T-helper 1 cell treated with Interleukin-12 subunit alpha and Interleukin-12 subunit beta and Interleukin-4 antibody, amounts not matched to agents 30 ng/mL and 1 ng/mL, for 36 hours (primary cell): ENCODE data around the gene FGFBP3. TPM values are rescaled to one million over a fixed set of nuclear protein-coding genes. Genes with fewer than 3 reads are reported as not detected.

Source experiments
- intact Hi-C: fragments of 100-400 bp; cut with micrococcal nuclease; formaldehyde crosslinking; loops from one replicate; pipeline ENCODE4 v1.15.1; 2024
- total RNA-seq: library from RNA; stranded (reverse); gene quantifications from 2 replicates; pipeline ENCODE4 v1.2.3, GENCODE V29; 2022

Gene FGFBP3
- total RNA-seq, 1 donor from 2014 or later, result 1.7 TPM

DNA sequence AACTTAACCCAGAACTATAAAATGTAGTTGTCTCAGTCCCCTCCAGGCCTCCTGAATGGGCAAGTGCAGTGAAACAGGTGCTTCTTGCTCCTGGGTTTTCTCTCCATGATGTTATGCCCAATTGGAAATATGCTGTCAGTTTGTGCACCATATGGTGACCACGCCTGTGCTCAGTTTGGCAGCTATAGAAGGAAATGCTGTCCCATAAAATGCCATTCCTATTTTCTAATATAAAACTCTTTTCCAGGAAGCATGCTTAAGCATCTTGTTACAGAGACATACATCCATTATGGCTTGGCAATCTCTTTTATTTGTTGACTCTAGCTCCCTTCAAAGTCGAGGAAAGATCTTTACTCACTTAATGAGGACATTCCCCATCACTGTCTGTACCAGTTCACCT lies 45.2 kb downstream of the FGFBP3 start:
- intact Hi-C loops, result no loop called here

DNA sequence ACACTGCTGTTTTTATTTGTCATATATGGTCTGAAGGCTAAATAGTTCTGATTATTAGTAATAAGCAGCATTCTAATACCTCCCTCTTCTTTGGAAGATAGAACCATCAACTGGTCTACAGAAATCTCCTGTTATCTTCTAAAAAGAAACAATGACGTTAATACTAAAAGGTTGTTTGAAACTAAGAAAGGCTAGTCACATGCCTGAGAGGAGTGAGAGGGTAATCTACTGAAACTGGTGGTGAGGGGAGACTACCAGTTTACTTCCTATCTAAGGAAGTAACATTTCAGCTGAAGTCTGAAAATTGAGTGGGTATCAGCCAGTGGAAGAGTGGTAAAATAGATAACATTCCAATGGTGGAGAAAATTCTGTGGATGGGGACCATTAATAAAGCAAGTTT lies 48.4 kb downstream of the FGFBP3 start:
- intact Hi-C loops, result no loop called here

GRCh38 chr10:91856637-91857036 lies 52.6 kb downstream of the FGFBP3 start:
- intact Hi-C loops, result loop anchor here (1.0 to 5.0 kb wide), 2 partner anchors 57 to 99 kb away; no protein-coding TSS in a partner anchor

Other genes with a start within 250 kb of the FGFBP3 start
- gene TNKS2, start 111.1 kb downstream of the FGFBP3 start, total RNA-seq, result 34.7 and 35.4 TPM in 2 replicates
- gene BTAF1, start 14.3 kb upstream of the FGFBP3 start, total RNA-seq, result 49.3 and 52.2 TPM in 2 replicates